NCI-H2081 treated with DMSO at 0.1 percent for 48 hours (cell line): Measurements from ENCODE around the gene URB1.
"Not testable (repeated sequence)": the region's sequence is repeated elsewhere in the genome, so short reads cannot be mapped to it uniquely, and the experiment has no call there.

Experiments used
- DNase-seq: peaks from one replicate; lab custom pipeline; 2025; lab: John Stamatoyannopoulos, UW

The URB1 gene

GRCh38 chr21:32297449-32297848, 95.4 kb downstream of the URB1 start:
- no peak for DNase-seq

- no peak for DNase-seq
These were observed 107.3 kb downstream of the URB1 start for GRCh38 chr21:32285476-32285875.

GRCh38 chr21:32282992-32283391, 109.8 kb downstream of the URB1 start:
- no peak for DNase-seq

- DNase-seq = no peak
These were observed 111.3 kb downstream of the URB1 start for GRCh38 chr21:32281531-32281930.

- no peak for DNase-seq
These were observed 113.5 kb downstream of the URB1 start for GRCh38 chr21:32279377-32279680.

- DNase-seq = peak; percentile 29
These were observed 114.1 kb downstream of the URB1 start, which contains the start of gene MIS18A for GRCh38 chr21:32278518-32279376. TSS of gene MIS18A (minus strand) at chr21:32279049. CDS start at chr21:32279014, 35 bp downstream.

- no peak for DNase-seq
These were observed 114.7 kb downstream of the URB1 start for GRCh38 chr21:32278103-32278502.

GRCh38 chr21:32276671-32277070, 116.1 kb downstream of the URB1 start:
- DNase-seq = no peak

- no peak for DNase-seq
These were observed 122.1 kb downstream of the URB1 start for GRCh38 chr21:32270748-32271147.

GRCh38 chr21:32265321-32265720, 127.5 kb downstream of the URB1 start:
- not testable (repeated sequence) for DNase-seq

GRCh38 chr21:32261929-32262328, 130.9 kb downstream of the URB1 start:
- no peak for DNase-seq
